Activated T-helper 17 cell treated with anti-CD3 and anti-CD28 coated beads, Interleukin-2, amount 50 U/mL, for 72 hours (primary cell): ENCODE data around the gene BICRAL. TPM values are rescaled to one million over a fixed set of nuclear protein-coding genes. Genes with fewer than 3 reads are reported as not detected.
"Not testable (repeated sequence)": the region's sequence is repeated elsewhere in the genome, so short reads cannot be mapped to it uniquely, and the experiment has no call there.

ENCODE experiments used
- ATAC-seq: fragments of 150-1000 bp; cut with Tn5 transposase; replicated peaks from 2 replicates; pipeline ENCODE4 v1.10.0; 2021; ENCODE audit warnings: mild to moderate bottlenecking, moderate library complexity
- H3K27ac Mint-ChIP-seq: one replicate; pipeline ENCODE4 v1.8.0; 2022; ENCODE audit warnings: mixed read lengths
- H3K27me3 Mint-ChIP-seq: one replicate; pipeline ENCODE4 v1.8.0; 2022; ENCODE audit warnings: mixed read lengths
- H3K36me3 Mint-ChIP-seq: one replicate; pipeline ENCODE4 v1.8.0; 2022; ENCODE audit warnings: low read depth, mild to moderate bottlenecking, mixed read lengths
- H3K4me1 Mint-ChIP-seq: one replicate; pipeline ENCODE4 v1.8.0; 2022; ENCODE audit warnings: mixed read lengths
- H3K4me3 Mint-ChIP-seq: one replicate; pipeline ENCODE4 v1.8.0; 2022; ENCODE audit warnings: mild to moderate bottlenecking, mixed read lengths
- H3K9me3 Mint-ChIP-seq: one replicate; pipeline ENCODE4 v1.8.0; 2022; ENCODE audit warnings: mixed read lengths
- total RNA-seq, 2 donors: library from RNA; stranded (reverse); gene quantifications; one replicate each; pipeline ENCODE4 v1.2.3, GENCODE V29; 2022

Gene BICRAL
- total RNA-seq = 10 to 100 TPM; 16.7 to 19.3 TPM

- ATAC-seq = peak; percentile 58
- Mint-ChIP-seq H3K9me3 (no peaks in the 10 kb centered on the region), H3K4me1 (peaks cover 22% of the 10 kb centered on the region), H3K36me3 (peaks cover 39% of the 10 kb centered on the region), H3K27me3 (no peaks in the 10 kb centered on the region), H3K4me3 (no peak within 1 kb of the TSS), H3K27ac (peak within 1 kb of the TSS; percentile 99)
These were observed at the start of gene BICRAL for GRCh38 chr6:42781796-42782688. TSS of gene BICRAL (plus strand) at chr6:42782052. CDS start at chr6:42822023, 39,971 bp downstream.

- not testable (repeated sequence) for H3K4me1 Mint-ChIP-seq
These were observed 47.9 kb upstream of the BICRAL start for GRCh38 chr6:42733867-42734481.

GRCh38 chr6:42735976-42736375 lies 45.9 kb upstream of the BICRAL start:
- Mint-ChIP-seq H3K36me3 (no peaks in the 10 kb centered on the region), H3K27ac (no peak overlapping the region), H3K27me3 (no peaks in the 10 kb centered on the region), H3K4me3 (no peak overlapping the region), H3K9me3 (no peaks in the 10 kb centered on the region), H3K4me1 (no peaks in the 10 kb centered on the region)
- no peak for ATAC-seq

More at GRCh38 chr6:42733867-42734481, 47.9 kb upstream of the BICRAL start:
- H3K27me3 Mint-ChIP-seq, H3K9me3 Mint-ChIP-seq, ATAC-seq, H3K36me3 Mint-ChIP-seq, H3K27ac Mint-ChIP-seq, H3K4me3 Mint-ChIP-seq: not testable (repeated sequence)

GRCh38 chr6:42740725-42741124 lies 41.1 kb upstream of the BICRAL start:
- H3K27me3 Mint-ChIP-seq = no peaks in the 10 kb centered on the region
- peaks cover 2% of the 10 kb centered on the region for H3K36me3 Mint-ChIP-seq
- no peak for ATAC-seq
- no peak overlapping the region for H3K4me3 Mint-ChIP-seq
- no peak overlapping the region for H3K27ac Mint-ChIP-seq
- no peaks in the 10 kb centered on the region for H3K4me1 Mint-ChIP-seq
- no peaks in the 10 kb centered on the region for H3K9me3 Mint-ChIP-seq

GRCh38 chr6:42742116-42742894 lies 39.5 kb upstream of the BICRAL start:
- Mint-ChIP-seq H3K27ac (no peak overlapping the region), H3K4me3 (no peak overlapping the region), H3K27me3 (no peaks in the 10 kb centered on the region), H3K36me3 (peaks cover 10% of the 10 kb centered on the region), H3K4me1 (peaks cover 1% of the 10 kb centered on the region), H3K9me3 (no peaks in the 10 kb centered on the region)
- no peak for ATAC-seq

GRCh38 chr6:42744351-42744893 lies 37.4 kb upstream of the BICRAL start:
- peaks cover 14% of the 10 kb centered on the region for H3K36me3 Mint-ChIP-seq
- H3K27me3 Mint-ChIP-seq = no peaks in the 10 kb centered on the region
- no peaks in the 10 kb centered on the region for H3K9me3 Mint-ChIP-seq
- ATAC-seq = no peak
- H3K4me3 Mint-ChIP-seq = peak overlapping the region; percentile 84
- no peak overlapping the region for H3K27ac Mint-ChIP-seq
- peaks cover 14% of the 10 kb centered on the region for H3K4me1 Mint-ChIP-seq

GRCh38 chr6:42745083-42745639 lies 36.7 kb upstream of the BICRAL start:
- Mint-ChIP-seq H3K4me1 (peaks cover 14% of the 10 kb centered on the region), H3K27me3 (no peaks in the 10 kb centered on the region), H3K4me3 (peak overlapping the region; percentile 84), H3K36me3 (peaks cover 14% of the 10 kb centered on the region), H3K9me3 (no peaks in the 10 kb centered on the region), H3K27ac (no peak overlapping the region)
- ATAC-seq = no peak

- Mint-ChIP-seq H3K27ac (peak within 1 kb of the TSS; percentile 88), H3K4me1 (peaks cover 14% of the 10 kb centered on the region)
These were observed 36.0 kb upstream of the BICRAL start, which contains the start of gene TBCC for GRCh38 chr6:42745640-42746462. TSS of gene TBCC (minus strand) at chr6:42746103. CDS start at chr6:42746073, 30 bp downstream.

GRCh38 chr6:42746463-42747391 lies 35.1 kb upstream of the BICRAL start:
- peak; percentile 71 for ATAC-seq

More at GRCh38 chr6:42745640-42746462, 36.0 kb upstream of the BICRAL start, which contains the start of gene TBCC:
- Mint-ChIP-seq H3K27me3 (no peaks in the 10 kb centered on the region), H3K9me3 (no peaks in the 10 kb centered on the region), H3K36me3 (peaks cover 14% of the 10 kb centered on the region), H3K4me3 (peak within 1 kb of the TSS; percentile 84)
- peak; percentile 82 for ATAC-seq

GRCh38 chr6:42748203-42748898 lies 33.5 kb upstream of the BICRAL start:
- Mint-ChIP-seq H3K27ac (peak overlapping the region; percentile 88), H3K27me3 (no peaks in the 10 kb centered on the region), H3K4me3 (peak overlapping the region; percentile 84), H3K4me1 (peaks cover 14% of the 10 kb centered on the region), H3K9me3 (no peaks in the 10 kb centered on the region), H3K36me3 (peaks cover 18% of the 10 kb centered on the region)
- ATAC-seq = no peak

More at GRCh38 chr6:42746463-42747391, 35.1 kb upstream of the BICRAL start:
- peak overlapping the region; percentile 88 for H3K27ac Mint-ChIP-seq
- H3K27me3 Mint-ChIP-seq = no peaks in the 10 kb centered on the region
- peaks cover 18% of the 10 kb centered on the region for H3K36me3 Mint-ChIP-seq
- peak overlapping the region; percentile 84 for H3K4me3 Mint-ChIP-seq
- H3K4me1 Mint-ChIP-seq = peaks cover 14% of the 10 kb centered on the region
- no peaks in the 10 kb centered on the region for H3K9me3 Mint-ChIP-seq

- H3K27me3 Mint-ChIP-seq = no peaks in the 10 kb centered on the region
- no peak overlapping the region for H3K4me3 Mint-ChIP-seq
- H3K9me3 Mint-ChIP-seq = no peaks in the 10 kb centered on the region
- peaks cover 13% of the 10 kb centered on the region for H3K36me3 Mint-ChIP-seq
- no peak overlapping the region for H3K27ac Mint-ChIP-seq
- H3K4me1 Mint-ChIP-seq = peaks cover 26% of the 10 kb centered on the region
- ATAC-seq = no peak
These were observed 30.8 kb upstream of the BICRAL start for GRCh38 chr6:42751055-42751454.

- Mint-ChIP-seq H3K4me1 (peaks cover 25% of the 10 kb centered on the region), H3K4me3 (no peak overlapping the region), H3K36me3 (peaks cover 21% of the 10 kb centered on the region), H3K27ac (peak overlapping the region; percentile 13), H3K9me3 (no peaks in the 10 kb centered on the region), H3K27me3 (no peaks in the 10 kb centered on the region)
- ATAC-seq = no peak
These were observed 27.1 kb upstream of the BICRAL start for GRCh38 chr6:42754759-42755158.
